Lung (tissue), 12 donors: ENCODE results near the gene GINS1. TPM values are rescaled to one million over a fixed set of nuclear protein-coding genes. Genes with fewer than 3 reads are reported as not detected.

Experiments used
- ATAC-seq: fragments of 200-7000 bp; cut with Tn5 transposase; one replicate; pipeline ENCODE4 v1.9.1; 2020; ENCODE audit warnings: moderate number of reproducible peaks; ENCODE audit not compliant: insufficient read depth, low FRiP score
- DNase-seq, 3 donors: peaks; one replicate each; pipeline ENCODE4 v3.0.0-alpha.2; 2013 to 2017
- H3K27ac ChIP-seq, 2 donors: one replicate each; pipeline ENCODE4 v1.5.1; 2013; ENCODE audit warnings: mild to moderate bottlenecking in 2 of 2, moderate library complexity in 2 of 2, control low read depth in 1 of 2, inconsistent platforms in 1 of 2, low read depth in 1 of 2, low read length in 1 of 2
- H3K27me3 ChIP-seq, 3 donors: one replicate each; pipeline ENCODE4 v1.5.1; 2013; ENCODE audit warnings: low read length in 2 of 3; ENCODE audit not compliant: control insufficient read depth in 3 of 3, insufficient read depth in 3 of 3
- H3K36me3 ChIP-seq, 4 donors: one replicate each; pipeline ENCODE4 v1.5.1; 2013; ENCODE audit warnings: low read length in 4 of 4, mild to moderate bottlenecking in 1 of 4, moderate library complexity in 1 of 4; ENCODE audit not compliant: control insufficient read depth in 4 of 4, insufficient read depth in 4 of 4
- H3K4me1 ChIP-seq, 5 donors: one replicate each; pipeline ENCODE4 v1.5.1; 2013; ENCODE audit warnings: low read length in 5 of 5, mild to moderate bottlenecking in 2 of 5, moderate library complexity in 1 of 5; ENCODE audit not compliant: control insufficient read depth in 5 of 5, insufficient read depth in 5 of 5
- H3K4me3 ChIP-seq: one replicate; pipeline ENCODE4 v1.5.1; 2013; ENCODE audit warnings: mild to moderate bottlenecking, control low read depth, moderate library complexity
- H3K9ac ChIP-seq, 2 donors: one replicate each; pipeline ENCODE4 v1.5.1; 2013; ENCODE audit warnings: low read length in 2 of 2, control low read depth in 1 of 2; ENCODE audit not compliant: insufficient read depth in 1 of 2
- H3K9me3 ChIP-seq, 4 donors: one replicate each; pipeline ENCODE4 v1.5.1; 2013; ENCODE audit warnings: low read length in 3 of 4, mild to moderate bottlenecking in 1 of 4, moderate library complexity in 1 of 4; ENCODE audit not compliant: control insufficient read depth in 4 of 4, insufficient read depth in 3 of 4
- CTCF ChIP-seq: IDR thresholded peaks from 2 replicates; pipeline ENCODE4 v1.5.1; 2012; ENCODE audit warnings: mild to moderate bottlenecking; ENCODE audit errors: control extremely low read depth, extremely low read depth
- WGBS, 2 donors: extraction: QIAGEN DNeasy Blood & Tissue Kit; methylation state at CpG; one replicate each; pipeline ENCODE4 v1.1.7; 2013; 5-methylcytosine and 5-hydroxymethylcytosine counted together
- polyA plus RNA-seq, 2 donors: library from polyadenylated mRNA; stranded (reverse); fragments of 200-250 nt; gene quantifications; one replicate each; pipeline ENCODE4 v1.2.1, GENCODE V29; 2013
- total RNA-seq, 2 donors: library from RNA; depleted of rRNA in 1 of 2; stranded (reverse); fragments of >200 nt in 1 of 2; gene quantifications; one replicate each; pipeline ENCODE4 v1.2.1, GENCODE V29; 2014 to 2021
- donor health status: control.
- donor health status: control.
- donor health status: Bipolar disorder and iron deficiency.
- donor health status: healthy.
- donor health status: DM: yes; HTN: yes; CAD: no.

The GINS1 gene
- total and polyA plus RNA-seq, 4 donors = 0.87 to 3.3 (median 2.4) TPM

- H3K4me3 ChIP-seq = no peak overlapping the region
- H3K36me3 ChIP-seq = peaks cover 0 to 36% (median 10%) of the 10 kb centered on the region in 4 donors
- no peak for TF ChIP-seq CTCF
- no peaks in the 10 kb centered on the region for H3K27me3 ChIP-seq
- no peaks in the 10 kb centered on the region for H3K9me3 ChIP-seq
- no peaks in the 10 kb centered on the region for H3K4me1 ChIP-seq
- no peak for ATAC-seq
- peak in 1 of 3 donors; percentile 13 for DNase-seq
- no peak overlapping the region for H3K27ac ChIP-seq
- 65 to 73% methylated on average over 18 of the region's 18 CpGs for WGBS, 2 donors
- H3K9ac ChIP-seq = no peak overlapping the region
These were observed 54.5 kb downstream of the GINS1 start for GRCh38 chr20:25461786-25462545.

GRCh38 chr20:25464501-25465242 is 57.2 kb downstream of the GINS1 start:
- peak in 1 of 3 donors; percentile 7 for DNase-seq
- Histone ChIP-seq H3K27me3 (no peaks in the 10 kb centered on the region), H3K9me3 (no peaks in the 10 kb centered on the region), H3K27ac (no peak overlapping the region), H3K4me3 (no peak overlapping the region), H3K9ac (no peak overlapping the region), H3K36me3 (peaks cover 0 to 37% (median 18%) of the 10 kb centered on the region in 4 donors), H3K4me1 (no peaks in the 10 kb centered on the region)
- 75 to 81% methylated on average over 13 of the region's 13 CpGs for WGBS, 2 donors
- no peak for TF ChIP-seq CTCF
- ATAC-seq = no peak

- no peaks in the 10 kb centered on the region for H3K4me1 ChIP-seq
- peaks cover 0 to 42% (median 18%) of the 10 kb centered on the region in 4 donors for H3K36me3 ChIP-seq
- H3K27me3 ChIP-seq = no peaks in the 10 kb centered on the region
- no peak for DNase-seq
- no peak overlapping the region for H3K27ac ChIP-seq
- 91% methylated on average over 15 of the region's 15 CpGs for WGBS, 2 donors
- no peak for ATAC-seq
- TF ChIP-seq CTCF = no peak
- H3K9ac ChIP-seq = no peak overlapping the region
- no peaks in the 10 kb centered on the region for H3K9me3 ChIP-seq
- no peak overlapping the region for H3K4me3 ChIP-seq
These were observed 58.0 kb downstream of the GINS1 start for GRCh38 chr20:25465243-25466135.
